ENCODE results near the gene SEZ6.

- TF ChIP-seq CTCF (IDR thresholded peaks at IDR 0.05 in 4 of 5, conservative IDR thresholded peaks at IDR 0.05 in 1 of 5), result no peak
- TF ChIP-seq POLR2A (IDR thresholded peaks at IDR 0.05), result no peak
These were observed 30.8 kb downstream of the SEZ6 start for GRCh38 chr17:28975031-28975430.

All from gastrocnemius medialis (tissue), 4 donors.